Lower leg skin (tissue), 4 donors: ENCODE data around the gene FOXR2. TPM values are rescaled to one million over a fixed set of nuclear protein-coding genes. Genes with fewer than 3 reads are reported as not detected.

Experiments used
- DNase-seq, 2 donors: peaks; one replicate each; pipeline ENCODE4 v3.0.0-alpha.2; 2019; ENCODE audit warnings: low spot score in 2 of 2
- H3K4me3 ChIP-seq: fragments of 200-600 bp; sonication (generic); 2 replicates; pipeline ENCODE4 v1.5.1; 2017; ENCODE audit warnings: mild to moderate bottlenecking, low read depth; ENCODE audit not compliant: poor library complexity, severe bottlenecking
- CTCF ChIP-seq, 3 donors: fragments of 450-650 bp; IDR thresholded peaks; one replicate each; pipeline ENCODE4 v1.5.1; 2016; ENCODE audit warnings: antibody characterized with exemption in 3 of 3, mild to moderate bottlenecking in 3 of 3, moderate library complexity in 2 of 3
- POLR2A ChIP-seq, 2 donors: fragments of 450-650 bp; IDR thresholded peaks; one replicate each; pipeline ENCODE4 v1.6.1; 2016 to 2017; ENCODE audit warnings: antibody characterized with exemption in 2 of 2, mild to moderate bottlenecking in 1 of 2, moderate library complexity in 1 of 2
- WGBS, 2 donors: methylation state at CpG; one replicate each; pipeline ENCODE4 v1.1.5; 2018; 5-methylcytosine and 5-hydroxymethylcytosine counted together
- intact Hi-C: fragments of 100-400 bp; cut with DNase I; formaldehyde crosslinking; loops from one replicate; pipeline ENCODE4 v1.15.0; 2023; ENCODE audit warnings: low total_unique reads
- total RNA-seq, 4 donors: library from RNA; depleted of rRNA; stranded (reverse); fragments of >200 nt; gene quantifications; one replicate each; pipeline ENCODE4 v1.1.0, GENCODE V29; 2016

Gene FOXR2
- total RNA-seq, result not detected

GRCh38 chrX:55623100-55623499 lies at the start of gene FOXR2:
Gene FOXR2, plus strand, starts transcription at chrX:55623400. Its CDS starts 312 bp downstream, at chrX:55623712.
- no peak for DNase-seq
- 87 to 96% methylated on average over 1 of the region's 1 CpG for WGBS, 2 donors
- intact Hi-C loops, result no loop called here
- no peak for TF ChIP-seq CTCF (IDR thresholded peaks at IDR 0.05)
- no peak for TF ChIP-seq POLR2A (IDR thresholded peaks at IDR 0.05)
- H3K4me3 ChIP-seq, result no peak within 1 kb of the TSS

DNA sequence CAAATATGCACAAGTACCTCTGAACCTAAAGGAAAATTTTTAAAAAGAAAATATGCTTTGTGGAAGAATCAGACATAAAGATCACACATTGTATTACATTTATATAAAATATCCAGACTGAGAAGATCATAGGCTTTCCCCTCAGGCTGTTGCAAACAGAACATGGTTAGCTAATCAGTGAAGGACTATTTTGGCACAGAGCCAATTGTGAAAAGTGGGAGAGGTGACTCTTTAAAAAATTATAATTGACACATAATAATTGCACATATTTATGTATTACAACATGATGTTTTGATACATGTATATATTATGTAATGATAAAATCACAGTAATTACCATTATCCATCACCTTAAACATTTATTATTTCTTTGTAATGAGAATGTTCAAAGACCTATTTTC lies 44.1 kb upstream of the FOXR2 start:
- DNase-seq, result no peak
- intact Hi-C loops, result no loop called here
- TF ChIP-seq POLR2A (IDR thresholded peaks at IDR 0.05) (no peak), CTCF (IDR thresholded peaks at IDR 0.05) (no peak)
- H3K4me3 ChIP-seq, result no peak overlapping the region

DNA sequence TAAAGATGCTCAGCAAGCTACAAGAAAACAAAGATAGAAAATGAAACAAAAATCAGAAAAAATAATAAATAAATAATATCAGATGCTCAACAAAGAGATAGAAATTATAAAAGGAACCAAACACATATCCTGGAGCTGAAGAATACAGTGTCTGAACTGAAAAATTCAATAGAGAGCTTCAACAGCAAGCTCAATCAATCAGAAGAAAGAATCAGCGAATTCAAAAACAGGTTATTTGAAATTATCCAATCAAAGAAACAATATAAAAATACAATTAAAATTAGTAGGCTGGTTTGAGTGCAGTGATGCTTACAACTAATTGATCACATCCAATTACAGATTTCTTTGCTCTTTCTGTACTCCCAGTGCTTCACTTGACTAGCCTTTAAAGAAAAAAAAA lies 40.8 kb upstream of the FOXR2 start:
- TF ChIP-seq POLR2A (IDR thresholded peaks at IDR 0.05) (no peak), CTCF (IDR thresholded peaks at IDR 0.05) (no peak)
- no peak for DNase-seq
- no peak overlapping the region for H3K4me3 ChIP-seq
- intact Hi-C loops, result no loop called here
- 75 to 85% methylated on average over 1 of the region's 1 CpG for WGBS, 2 donors

DNA sequence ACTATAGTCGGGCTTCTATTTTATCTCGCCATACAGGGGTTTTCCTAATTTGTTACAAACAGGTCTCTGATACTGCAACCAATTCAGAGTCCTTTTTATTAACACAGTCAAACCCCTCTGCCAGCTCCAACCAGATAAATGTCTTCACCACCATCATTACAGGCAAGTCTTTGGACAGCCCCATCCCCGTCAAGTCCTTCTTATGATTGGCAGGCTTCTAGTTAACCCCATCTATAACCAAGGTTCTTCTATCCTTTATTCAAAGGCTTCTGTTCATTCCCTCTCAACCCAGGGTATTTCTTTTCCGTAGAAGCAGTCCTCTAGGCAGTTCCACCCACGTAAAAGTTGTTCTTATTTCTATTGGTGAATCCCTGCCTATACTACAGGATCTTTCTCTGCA lies 29.9 kb upstream of the FOXR2 start:
- no peak overlapping the region for H3K4me3 ChIP-seq
- 82 to 90% methylated on average over 5 of the region's 5 CpGs for WGBS, 2 donors
- DNase-seq, result no peak
- intact Hi-C loops, result no loop called here
- TF ChIP-seq CTCF (IDR thresholded peaks at IDR 0.05) (no peak), POLR2A (IDR thresholded peaks at IDR 0.05) (no peak)

GRCh38 chrX:55593756-55594257 lies 29.4 kb upstream of the FOXR2 start:
- DNase-seq, result no peak
- 84 to 89% methylated on average over 13 of the region's 13 CpGs for WGBS, 2 donors
- no peak overlapping the region for H3K4me3 ChIP-seq
- intact Hi-C loops, result no loop called here
- TF ChIP-seq CTCF (IDR thresholded peaks at IDR 0.05), result no peak
- no peak for TF ChIP-seq POLR2A (IDR thresholded peaks at IDR 0.05)

- WGBS, 2 donors, result 64 to 85% methylated on average over 7 of the region's 7 CpGs
- TF ChIP-seq POLR2A (IDR thresholded peaks at IDR 0.05) (no peak), CTCF (IDR thresholded peaks at IDR 0.05) (no peak)
- intact Hi-C loops, result no loop called here
- no peak for DNase-seq
- H3K4me3 ChIP-seq, result no peak overlapping the region
These were observed 24.9 kb upstream of the FOXR2 start for GRCh38 chrX:55598333-55598732.
